ENCODE data around the gene C9orf152. TPM values are rescaled to one million over a fixed set of nuclear protein-coding genes. Genes with fewer than 3 reads are reported as not detected.
"Not testable (repeated sequence)": the region's sequence is repeated elsewhere in the genome, so short reads cannot be mapped to it uniquely, and the experiment has no call there.

Gene C9orf152
- total and polyA plus RNA-seq, 2 of the 13 experiments (the other 11 are each of a cell fraction or from before 2014, with no cell fraction given): 0.24 to 0.48 TPM

DNA sequence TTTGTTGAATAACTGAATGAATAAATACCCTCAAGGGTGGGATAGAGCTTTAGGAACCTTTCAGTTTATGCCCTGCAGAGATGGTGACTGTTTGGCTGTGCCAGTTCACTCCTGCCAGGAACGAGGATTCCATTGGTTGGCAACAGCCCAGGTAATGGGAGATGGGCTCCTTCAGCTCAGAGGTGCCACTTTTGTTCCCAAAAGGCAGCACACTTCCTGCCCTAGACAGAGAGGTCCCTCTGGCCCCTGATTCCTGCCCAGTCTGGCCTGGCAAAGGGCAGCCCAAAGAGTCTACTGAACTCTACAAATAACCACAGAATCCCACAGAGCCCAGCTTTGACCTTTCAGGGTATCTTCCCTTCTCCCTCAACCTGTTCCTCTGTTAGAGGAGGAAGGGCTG is 1.6 kb downstream of the C9orf152 start (continued):
- TF ChIP-seq YEATS4 (CRISPR knock-in tag; IDR thresholded peaks at IDR 0.05; ENCODE audit: borderline replicate concordance): no peak

DNA sequence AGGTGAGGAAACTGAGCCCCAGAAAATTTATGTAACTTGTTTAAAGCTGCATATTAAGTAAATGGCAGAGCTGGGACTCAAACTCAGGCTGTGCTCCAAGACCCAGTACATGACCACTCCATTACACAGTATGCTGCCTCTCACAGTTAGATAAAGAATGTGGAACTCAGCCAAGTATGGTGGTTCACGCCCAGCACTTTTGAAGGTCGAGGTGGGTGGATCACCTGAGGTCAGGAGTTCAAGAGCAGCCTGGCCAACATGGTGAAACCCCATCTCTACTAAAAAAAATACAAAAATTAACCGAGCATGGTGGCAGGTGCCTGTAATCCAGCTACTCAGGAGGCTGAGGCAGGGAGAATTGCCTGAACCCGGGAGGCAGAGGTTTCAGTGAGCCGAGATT is 2.3 kb downstream of the C9orf152 start:
- FAIRE-seq (peak; percentile 76), ATAC-seq (peak; percentile 80), DNase-seq (ENCODE audit: low spot score) (peak; percentile 86)
- in situ Hi-C loops (cut with HindIII; ENCODE audit: extremely low pct_ligation_motif_present, low pct_unique_long_range_greater_than_20kb); CTCF ChIA-PET (ENCODE audit: low intra/inter-chr PET ratio, low total read pairs); H3K79me2 ChIP-seq (ENCODE audit: insufficient read depth, low read length); H3K9me3 ChIP-seq (ENCODE audit: low read length); H3K36me3 ChIP-seq (replicated peaks in 1 of 2; ENCODE audit: control insufficient read depth in 1 of 2, insufficient read depth in 2 of 2, low read length in 2 of 2); intact Hi-C loops (cut with micrococcal nuclease; ENCODE audit: unreplicated experiment); H2AFZ ChIP-seq (ENCODE audit: low read length); H3K4me3 ChIP-seq (replicated peaks in 1 of 3; ENCODE audit: insufficient read depth in 1 of 3, low read depth in 2 of 3, low read length in 3 of 3); H3K27ac ChIP-seq (ENCODE audit: extremely low read length, insufficient read depth, low read length); H3K27me3 ChIP-seq (ENCODE audit: control insufficient read depth in 1 of 2, insufficient read depth in 2 of 2, low read length in 2 of 2); H4K20me1 ChIP-seq (ENCODE audit: insufficient read depth, low read length); H3K9ac ChIP-seq (ENCODE audit: insufficient read depth, low read depth, low read length); BruUV-seq (replicated peaks); H3K4me2 ChIP-seq (ENCODE audit: low read depth, low read length); TF ChIP-seq SOX6 (IDR thresholded peaks at IDR 0.05); EP300 (CRISPR knock-in tag; IDR thresholded peaks at IDR 0.05; ENCODE audit: borderline replicate concordance): not testable (repeated sequence)
- POLR2A ChIA-PET: interaction anchor here (0.7 to 1.3 kb wide), 3 partner anchors 9 to 51 kb away, joined by 3 read pairs; partner anchors contain the start of gene TXN
- H3K4me1 ChIP-seq (ENCODE audit: insufficient read depth, low read length): peaks cover 44% of the 10 kb centered on the region
- WGBS (ENCODE audit: low lambda C conversion rate): 12% methylated on average over 5 of the region's 5 CpGs
- TF ChIP-seq REPIN1 (CRISPR knock-in tag; IDR thresholded peaks at IDR 0.05; ENCODE audit: borderline replicate concordance, low read depth) (peak; percentile 37; the same call in 1 of the 2 replicates), ZNF644 (CRISPR knock-in tag; IDR thresholded peaks at IDR 0.05; ENCODE audit: low read depth) (peak; percentile 71), PITX1 (CRISPR knock-in tag; IDR thresholded peaks at IDR 0.05) (peak; percentile 20; the same call in 1 of the 2 replicates), SOX6 (CRISPR knock-in tag; IDR thresholded peaks at IDR 0.05) (peak; percentile 78), FOSL2 (CRISPR knock-in tag; IDR thresholded peaks at IDR 0.05) (0 out of 2 replicates have a peak, but pooled peaks have one; percentile 41), BCL6 (CRISPR knock-in tag; IDR thresholded peaks at IDR 0.05) (peak; percentile 41), EP300 (IDR thresholded peaks at IDR 0.05; ENCODE audit: low read depth in 2 of 2, low read length in 2 of 2) (peak in 1 of 2 experiments; percentile 39; a peak in 1 of 4 replicates), GATAD2A (CRISPR knock-in tag; IDR thresholded peaks at IDR 0.05) (peak; percentile 39; the same call in 1 of the 2 replicates), NR2F6 (IDR thresholded peaks at IDR 0.05) (peak; percentile 45; the same call in 1 of the 2 replicates), NR2F6 (CRISPR knock-in tag; IDR thresholded peaks at IDR 0.05) (peak; percentile 90), ZMYM4 (CRISPR knock-in tag; IDR thresholded peaks at IDR 0.05) (peak; percentile 72), SOX5 (CRISPR knock-in tag; IDR thresholded peaks at IDR 0.05; ENCODE audit: borderline replicate concordance) (peak; percentile 44; the same call in 1 of the 2 replicates), RARA (CRISPR knock-in tag; IDR thresholded peaks at IDR 0.05) (peak; percentile 94), ZMYM2 (CRISPR knock-in tag; IDR thresholded peaks at IDR 0.05) (peak; percentile 71; the same call in 1 of the 2 replicates)
- TF ChIP-seq, protein P1, sequence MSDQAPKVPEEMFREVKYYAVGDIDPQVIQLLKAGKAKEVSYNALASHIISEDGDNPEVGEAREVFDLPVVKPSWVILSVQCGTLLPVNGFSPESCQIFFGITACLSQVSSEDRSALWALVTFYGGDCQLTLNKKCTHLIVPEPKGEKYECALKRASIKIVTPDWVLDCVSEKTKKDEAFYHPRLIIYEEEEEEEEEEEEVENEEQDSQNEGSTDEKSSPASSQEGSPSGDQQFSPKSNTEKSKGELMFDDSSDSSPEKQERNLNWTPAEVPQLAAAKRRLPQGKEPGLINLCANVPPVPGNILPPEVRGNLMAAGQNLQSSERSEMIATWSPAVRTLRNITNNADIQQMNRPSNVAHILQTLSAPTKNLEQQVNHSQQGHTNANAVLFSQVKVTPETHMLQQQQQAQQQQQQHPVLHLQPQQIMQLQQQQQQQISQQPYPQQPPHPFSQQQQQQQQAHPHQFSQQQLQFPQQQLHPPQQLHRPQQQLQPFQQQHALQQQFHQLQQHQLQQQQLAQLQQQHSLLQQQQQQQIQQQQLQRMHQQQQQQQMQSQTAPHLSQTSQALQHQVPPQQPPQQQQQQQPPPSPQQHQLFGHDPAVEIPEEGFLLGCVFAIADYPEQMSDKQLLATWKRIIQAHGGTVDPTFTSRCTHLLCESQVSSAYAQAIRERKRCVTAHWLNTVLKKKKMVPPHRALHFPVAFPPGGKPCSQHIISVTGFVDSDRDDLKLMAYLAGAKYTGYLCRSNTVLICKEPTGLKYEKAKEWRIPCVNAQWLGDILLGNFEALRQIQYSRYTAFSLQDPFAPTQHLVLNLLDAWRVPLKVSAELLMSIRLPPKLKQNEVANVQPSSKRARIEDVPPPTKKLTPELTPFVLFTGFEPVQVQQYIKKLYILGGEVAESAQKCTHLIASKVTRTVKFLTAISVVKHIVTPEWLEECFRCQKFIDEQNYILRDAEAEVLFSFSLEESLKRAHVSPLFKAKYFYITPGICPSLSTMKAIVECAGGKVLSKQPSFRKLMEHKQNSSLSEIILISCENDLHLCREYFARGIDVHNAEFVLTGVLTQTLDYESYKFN (CRISPR knock-in tag; conservative IDR thresholded peaks at IDR 0.05): 0 out of 2 replicates have a peak, but pooled peaks have one; percentile 14
- TF ChIP-seq, protein P2, sequence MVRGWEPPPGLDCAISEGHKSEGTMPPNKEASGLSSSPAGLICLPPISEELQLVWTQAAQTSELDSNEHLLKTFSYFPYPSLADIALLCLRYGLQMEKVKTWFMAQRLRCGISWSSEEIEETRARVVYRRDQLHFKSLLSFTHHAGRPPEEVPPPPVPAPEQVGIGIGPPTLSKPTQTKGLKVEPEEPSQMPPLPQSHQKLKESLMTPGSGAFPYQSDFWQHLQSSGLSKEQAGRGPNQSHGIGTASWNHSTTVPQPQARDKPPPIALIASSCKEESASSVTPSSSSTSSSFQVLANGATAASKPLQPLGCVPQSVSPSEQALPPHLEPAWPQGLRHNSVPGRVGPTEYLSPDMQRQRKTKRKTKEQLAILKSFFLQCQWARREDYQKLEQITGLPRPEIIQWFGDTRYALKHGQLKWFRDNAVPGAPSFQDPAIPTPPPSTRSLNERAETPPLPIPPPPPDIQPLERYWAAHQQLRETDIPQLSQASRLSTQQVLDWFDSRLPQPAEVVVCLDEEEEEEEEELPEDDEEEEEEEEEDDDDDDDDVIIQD (CRISPR knock-in tag; IDR thresholded peaks at IDR 0.05; ENCODE audit: low read depth): peak; percentile 60; the same call in 1 of the 2 replicates
- TF ChIP-seq, protein P3, sequence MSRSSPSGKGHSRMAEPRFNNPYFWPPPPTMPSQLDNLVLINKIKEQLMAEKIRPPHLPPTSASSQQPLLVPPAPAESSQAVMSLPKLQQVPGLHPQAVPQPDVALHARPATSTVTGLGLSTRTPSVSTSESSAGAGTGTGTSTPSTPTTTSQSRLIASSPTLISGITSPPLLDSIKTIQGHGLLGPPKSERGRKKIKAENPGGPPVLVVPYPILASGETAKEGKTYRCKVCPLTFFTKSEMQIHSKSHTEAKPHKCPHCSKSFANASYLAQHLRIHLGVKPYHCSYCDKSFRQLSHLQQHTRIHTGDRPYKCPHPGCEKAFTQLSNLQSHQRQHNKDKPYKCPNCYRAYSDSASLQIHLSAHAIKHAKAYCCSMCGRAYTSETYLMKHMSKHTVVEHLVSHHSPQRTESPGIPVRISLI (CRISPR knock-in tag; IDR thresholded peaks at IDR 0.05; ENCODE audit: borderline replicate concordance): peak; percentile 50; the same call in 1 of the 2 replicates

All from HepG2 (cell line).